Mesendoderm (in vitro differentiated cells): ENCODE measurements around the gene PANX1. TPM values are rescaled to one million over a fixed set of nuclear protein-coding genes. Genes with fewer than 3 reads are reported as not detected.

ENCODE experiments used
- DNase-seq: peaks from one replicate; pipeline ENCODE4 v3.0.0; 2013
- H2AK5ac ChIP-seq: 2 replicates; pipeline ENCODE4 v1.6.1; 2013; ENCODE audit warnings: low read length, inconsistent platforms
- H2BK120ac ChIP-seq: 2 replicates; pipeline ENCODE4 v1.6.1; 2013; ENCODE audit warnings: low read depth, mild to moderate bottlenecking, low read length, moderate library complexity, mixed read lengths
- H2BK15ac ChIP-seq: replicated peaks from 2 replicates; pipeline ENCODE4 v1.6.1; 2013; ENCODE audit warnings: low read depth, mild to moderate bottlenecking, moderate library complexity
- H2BK5ac ChIP-seq: 2 replicates; pipeline ENCODE4 v1.6.1; 2013; ENCODE audit warnings: low read length, inconsistent platforms
- H3K18ac ChIP-seq: 2 replicates; pipeline ENCODE4 v1.6.1; 2013; ENCODE audit warnings: mild to moderate bottlenecking, low read length, mixed read lengths
- H3K23ac ChIP-seq: one replicate; pipeline ENCODE4 v1.6.1; 2013; ENCODE audit warnings: low read length
- H3K27ac ChIP-seq: 2 replicates; pipeline ENCODE4 v1.5.1; 2013; ENCODE audit warnings: low read depth, mild to moderate bottlenecking, inconsistent platforms, low read length, moderate library complexity
- H3K27me3 ChIP-seq: 2 replicates; pipeline ENCODE4 v1.6.1; 2013; ENCODE audit warnings: low read length, control low read depth, mild to moderate bottlenecking, inconsistent platforms; ENCODE audit not compliant: insufficient read depth, poor library complexity
- H3K36me3 ChIP-seq: 2 replicates; pipeline ENCODE4 v1.6.1; 2013; ENCODE audit warnings: low read length, inconsistent platforms; ENCODE audit not compliant: control insufficient read depth, insufficient read depth
- H3K4ac ChIP-seq: one replicate; pipeline ENCODE4 v1.6.1; 2013; ENCODE audit warnings: low read depth, mild to moderate bottlenecking, low read length, moderate library complexity
- H3K4me1 ChIP-seq: 2 replicates; pipeline ENCODE4 v1.6.1; 2013; ENCODE audit warnings: low read depth, low read length, inconsistent platforms; ENCODE audit not compliant: control insufficient read depth
- H3K4me2 ChIP-seq: 2 replicates; pipeline ENCODE4 v1.6.1; 2013; ENCODE audit warnings: low read length
- H3K4me3 ChIP-seq: 2 replicates; pipeline ENCODE4 v1.5.1; 2013; ENCODE audit warnings: mild to moderate bottlenecking, low read length
- H3K56ac ChIP-seq: one replicate; pipeline ENCODE4 v1.6.1; 2013; ENCODE audit warnings: low read length
- H3K79me1 ChIP-seq: 2 replicates; pipeline ENCODE4 v1.6.1; 2013; ENCODE audit warnings: low read length, inconsistent platforms
- H3K79me2 ChIP-seq: 2 replicates; pipeline ENCODE4 v1.6.1; 2013; ENCODE audit warnings: mild to moderate bottlenecking, low read length; ENCODE audit not compliant: control insufficient read depth, insufficient read depth
- H3K9ac ChIP-seq: 2 replicates; pipeline ENCODE4 v1.6.1; 2013; ENCODE audit warnings: low read length, inconsistent platforms
- H4K5ac ChIP-seq: one replicate; pipeline ENCODE4 v1.6.1; 2013; ENCODE audit warnings: low read length
- H4K8ac ChIP-seq: one replicate; pipeline ENCODE4 v1.6.1; 2013; ENCODE audit warnings: low read depth, mild to moderate bottlenecking, control low read depth, low read length, moderate library complexity
- WGBS: extraction: QIAGEN DNeasy Blood & Tissue Kit; methylation state at CpG from one replicate; pipeline ENCODE4 v1.1.7; 2013; ENCODE audit warnings: low lambda C conversion rate, missing lambda C conversion rate; ENCODE audit not compliant: insufficient coverage; ENCODE audit errors: extremely low coverage; 5-methylcytosine and 5-hydroxymethylcytosine counted together
- polyA plus RNA-seq, 2 experiments: library from polyadenylated mRNA; stranded (reverse); fragments of 200-250 nt; gene quantifications; one replicate each; pipeline ENCODE4 v1.2.3, GENCODE V29; 2013

Gene PANX1
- polyA plus RNA-seq (2013, experiment 1 of 2) = 20.9 TPM
- polyA plus RNA-seq (2013, experiment 2 of 2) = 20.6 TPM

DNA sequence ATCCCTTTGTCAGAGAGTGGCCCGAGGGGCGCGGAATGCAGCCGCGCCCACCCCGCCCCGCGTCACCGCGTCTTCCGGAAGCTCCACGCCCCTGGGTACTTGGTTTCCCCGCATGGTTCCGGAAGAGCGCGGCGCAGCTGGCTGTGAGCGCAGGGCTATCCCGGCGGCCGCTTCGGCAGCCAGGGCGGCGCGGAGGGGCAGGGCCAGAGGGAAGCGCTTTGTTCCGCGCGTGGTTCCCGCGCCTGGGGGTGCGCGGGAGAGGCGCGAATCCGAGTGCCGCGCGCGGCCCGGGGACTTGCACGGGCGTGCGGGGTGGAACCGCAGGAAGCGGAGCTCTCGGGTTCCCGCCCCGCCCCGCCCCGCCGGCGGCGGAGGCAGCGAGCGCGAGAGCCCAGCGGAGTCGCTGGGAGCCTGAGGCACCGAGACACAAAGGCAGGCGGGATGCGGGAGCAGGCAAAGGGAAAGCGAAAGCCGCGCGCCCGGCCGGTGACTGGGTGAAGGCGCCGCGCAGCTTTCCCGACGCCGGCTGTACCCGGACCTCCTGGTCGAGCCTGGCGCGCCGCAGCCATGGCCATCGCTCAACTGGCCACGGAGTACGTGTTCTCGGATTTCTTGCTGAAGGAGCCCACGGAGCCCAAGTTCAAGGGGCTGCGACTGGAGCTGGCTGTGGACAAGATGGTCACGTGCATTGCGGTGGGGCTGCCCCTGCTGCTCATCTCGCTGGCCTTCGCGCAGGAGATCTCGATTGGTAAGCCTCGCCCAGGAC, at the start of gene PANX1:
PANX1 (plus strand) TSS at position 96 of the 766 bp plus-strand sequence; CDS start at position 568, 472 bp downstream.
- Histone ChIP-seq H3K9ac (peak within 1 kb of the TSS; percentile 99), H3K27ac (peak within 1 kb of the TSS; percentile 70), H2BK120ac (no peak within 1 kb of the TSS), H3K23ac (peak within 1 kb of the TSS; percentile 97), H3K4me1 (peaks cover 28% of the 10 kb centered on the region), H3K4me3 (peak within 1 kb of the TSS; percentile 87), H3K56ac (peak within 1 kb of the TSS; percentile 95), H4K5ac (peak within 1 kb of the TSS; percentile 47), H4K8ac (no peak within 1 kb of the TSS), H3K36me3 (no peaks in the 10 kb centered on the region), H2AK5ac (peak within 1 kb of the TSS; percentile 7), H3K27me3 (no peaks in the 10 kb centered on the region), H3K79me1 (peaks cover 32% of the 10 kb centered on the region), H3K18ac (peak within 1 kb of the TSS; percentile 77), H2BK5ac (peak within 1 kb of the TSS; percentile 98), H2BK15ac (no peak within 1 kb of the TSS), H3K4me2 (peak within 1 kb of the TSS; percentile 97), H3K79me2 (peaks cover 49% of the 10 kb centered on the region), H3K4ac (peak within 1 kb of the TSS; percentile 4)
- no CpG with 5 or more reads among the region's 92 CpGs for WGBS
- peak; percentile 92 for DNase-seq

- Histone ChIP-seq H3K79me2 (no peaks in the 10 kb centered on the region), H2BK120ac (no peak overlapping the region), H3K4me1 (no peaks in the 10 kb centered on the region), H3K79me1 (no peaks in the 10 kb centered on the region), H3K4ac (no peak overlapping the region), H3K18ac (no peak overlapping the region), H2BK5ac (no peak overlapping the region), H3K4me2 (no peak overlapping the region), H3K36me3 (no peaks in the 10 kb centered on the region), H3K23ac (no peak overlapping the region), H3K27me3 (no peaks in the 10 kb centered on the region), H2BK15ac (no peak overlapping the region), H3K9ac (no peak overlapping the region), H2AK5ac (no peak overlapping the region), H4K5ac (no peak overlapping the region), H3K4me3 (no peak overlapping the region), H3K56ac (no peak overlapping the region), H4K8ac (no peak overlapping the region), H3K27ac (no peak overlapping the region)
- DNase-seq = no peak
- WGBS = no CpG with 5 or more reads among the region's 1 CpG
These were observed 44.5 kb upstream of the PANX1 start for GRCh38 chr11:94084164-94084563.

- no peaks in the 10 kb centered on the region for H3K4me1 ChIP-seq
These were observed 39.7 kb upstream of the PANX1 start for GRCh38 chr11:94088906-94089305.

DNA sequence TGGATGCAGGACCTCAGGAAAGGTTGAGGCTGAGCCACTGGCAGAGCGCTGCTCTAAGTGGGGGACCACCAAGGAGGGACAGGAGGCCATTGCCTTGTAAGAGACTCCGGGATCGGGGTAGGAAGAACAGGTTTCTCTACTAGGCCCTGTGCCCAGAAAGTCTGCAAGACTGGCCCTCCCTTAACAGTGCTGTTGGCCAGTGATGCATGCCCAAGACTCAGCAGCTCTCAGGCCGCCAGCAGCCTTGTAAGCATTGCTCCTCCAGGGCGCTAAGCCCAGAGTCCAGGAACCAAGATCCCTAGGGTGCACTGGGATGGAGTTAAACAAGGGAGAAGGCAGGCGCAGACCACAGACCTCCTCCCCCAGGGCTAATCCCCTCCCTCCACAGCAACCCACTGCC, 39.3 kb upstream of the PANX1 start:
- Histone ChIP-seq H3K36me3 (no peaks in the 10 kb centered on the region), H4K8ac (no peak overlapping the region), H4K5ac (no peak overlapping the region), H3K4me2 (no peak overlapping the region), H3K79me2 (no peaks in the 10 kb centered on the region), H2BK15ac (no peak overlapping the region), H3K4ac (no peak overlapping the region), H3K27me3 (no peaks in the 10 kb centered on the region), H3K4me1 (no peaks in the 10 kb centered on the region), H3K23ac (no peak overlapping the region), H3K79me1 (no peaks in the 10 kb centered on the region), H3K9ac (no peak overlapping the region), H3K18ac (no peak overlapping the region), H3K56ac (no peak overlapping the region), H3K27ac (no peak overlapping the region), H2BK5ac (no peak overlapping the region), H3K4me3 (no peak overlapping the region), H2BK120ac (no peak overlapping the region), H2AK5ac (no peak overlapping the region)
- no CpG with 5 or more reads among the region's 6 CpGs for WGBS
- DNase-seq = no peak

More at GRCh38 chr11:94088906-94089305, 39.7 kb upstream of the PANX1 start:
- Histone ChIP-seq H2AK5ac (no peak overlapping the region), H3K9ac (no peak overlapping the region), H2BK120ac (no peak overlapping the region), H2BK15ac (no peak overlapping the region), H3K4ac (no peak overlapping the region), H3K18ac (no peak overlapping the region), H3K4me3 (no peak overlapping the region), H3K27ac (no peak overlapping the region), H3K4me2 (no peak overlapping the region), H4K5ac (no peak overlapping the region), H3K79me1 (no peaks in the 10 kb centered on the region), H3K79me2 (no peaks in the 10 kb centered on the region), H4K8ac (no peak overlapping the region), H2BK5ac (no peak overlapping the region), H3K56ac (no peak overlapping the region), H3K23ac (no peak overlapping the region), H3K27me3 (no peaks in the 10 kb centered on the region), H3K36me3 (no peaks in the 10 kb centered on the region)
- WGBS = no CpG with 5 or more reads among the region's 21 CpGs
- no peak for DNase-seq

DNA sequence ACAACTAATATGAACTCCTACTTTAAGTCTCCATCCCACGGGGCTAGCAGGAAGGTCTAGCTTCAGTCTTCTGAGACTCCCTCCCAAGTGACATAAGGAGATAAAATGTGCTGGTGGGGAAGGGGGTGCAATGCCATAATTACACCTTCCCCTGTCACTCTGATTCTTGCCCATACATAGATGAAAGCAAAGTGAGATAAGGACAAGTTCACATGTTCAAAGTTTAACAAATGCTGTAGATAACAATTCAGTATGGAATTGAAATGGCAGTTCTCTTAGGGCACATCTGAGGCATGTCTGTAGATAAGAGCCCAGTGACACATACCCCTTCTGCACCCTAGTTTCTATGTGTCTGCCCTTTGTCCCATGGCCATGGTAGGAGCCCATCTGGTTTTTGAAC, 38.2 kb upstream of the PANX1 start:
- no peaks in the 10 kb centered on the region for H3K79me1 ChIP-seq
- H3K56ac ChIP-seq = no peak overlapping the region
- no peak overlapping the region for H3K4me2 ChIP-seq
- H3K23ac ChIP-seq = no peak overlapping the region
- no peak overlapping the region for H3K9ac ChIP-seq
- no peaks in the 10 kb centered on the region for H3K4me1 ChIP-seq
- no peak overlapping the region for H2BK120ac ChIP-seq
- H3K79me2 ChIP-seq = no peaks in the 10 kb centered on the region
- no peak overlapping the region for H4K5ac ChIP-seq
- no peak overlapping the region for H3K4me3 ChIP-seq
- no peak overlapping the region for H3K27ac ChIP-seq
- H2BK5ac ChIP-seq = no peak overlapping the region
- no peak overlapping the region for H2BK15ac ChIP-seq
- H3K18ac ChIP-seq = no peak overlapping the region
- H3K36me3 ChIP-seq = no peaks in the 10 kb centered on the region
- H3K4ac ChIP-seq = no peak overlapping the region
- H4K8ac ChIP-seq = no peak overlapping the region
- no peaks in the 10 kb centered on the region for H3K27me3 ChIP-seq
- no peak for DNase-seq
- no CpG with 5 or more reads among the region's 1 CpG for WGBS
- no peak overlapping the region for H2AK5ac ChIP-seq
